HCT116 (cell line): ENCODE measurements around the gene ZNF746. TPM values are rescaled to one million over a fixed set of nuclear protein-coding genes. Genes with fewer than 3 reads are reported as not detected.

ENCODE experiments used
- ATAC-seq: fragments of 200-7000 bp; cut with Tn5 transposase; 2 replicates; pipeline ENCODE4 v1.9.1; 2020; ENCODE audit warnings: mild to moderate bottlenecking, moderate library complexity
- BruUV-seq: library from RNA; stranded (reverse); fragments of 400-500 nt; replicated peaks from 2 replicates; lab custom pipeline; 2021; lab: Mats Ljungman, UMichigan
- CTCF ChIA-PET: fragments of 300-600 bp; sonication (Branson Sonifier 250); formaldehyde crosslinking; loops from one replicate; lab custom pipeline; 2021; ENCODE audit warnings: antibody characterized with exemption; lab: Charles Lee
- POLR2A ChIA-PET: fragments of 300-600, 350-600 bp; sonication (Branson Sonifier 250); formaldehyde crosslinking; loops from one replicate; lab custom pipeline; 2021; ENCODE audit warnings: antibody characterized with exemption; lab: Charles Lee
- RAD21 ChIA-PET, 2 experiments: fragments of 300-600 bp; sonication (Branson Sonifier 250); formaldehyde crosslinking; loops; one replicate each; lab custom pipeline; 2023; ENCODE audit warnings: low total read pairs in 2 of 2; ENCODE audit not compliant: uncharacterized antibody in 2 of 2, unreplicated experiment in 2 of 2, low non-redundant PET in 1 of 2; lab: Charles Lee
- DNase-seq: peaks from one replicate; pipeline ENCODE4 v3.0.0-alpha.2; 2010; ENCODE audit warnings: low read depth, low spot score
- H2AFZ ChIP-seq: fragments of 200-600 bp; shearing (Covaris generic), sonication (generic); 2 replicates; pipeline ENCODE4 v1.6.1; 2017; ENCODE audit warnings: low read depth, mixed run types, mixed read lengths, antibody characterized with exemption, low read length; ENCODE audit not compliant: poor library complexity, severe bottlenecking
- H3K27ac ChIP-seq: 2 replicates; pipeline ENCODE4 v1.5.1; 2012; ENCODE audit warnings: low read depth, low read length
- H3K27me3 ChIP-seq: fragments of 200-600 bp; sonication (generic); 2 replicates; pipeline ENCODE4 v1.6.1; 2016; ENCODE audit warnings: mixed run types, low read length, mixed read lengths; ENCODE audit not compliant: insufficient read depth
- H3K36me3 ChIP-seq, 2 experiments: fragments of 200-500 bp in 1 of 2; fragments of 200-600 bp in 1 of 2; sonication (Bioruptor generic) in 1 of 2; sonication (generic) in 1 of 2; 2 replicates each; pipeline versions ENCODE4 v1.5.1 to v1.6.1; 2014 to 2016; ENCODE audit warnings: low read length in 2 of 2, inconsistent platforms in 1 of 2, mixed read lengths in 1 of 2, mixed run types in 1 of 2; ENCODE audit not compliant: insufficient read depth in 2 of 2, control insufficient read depth in 1 of 2
- H3K4me1 ChIP-seq, 2 experiments: fragments of 200-600 bp in 1 of 2; sonication (generic) in 1 of 2; 2 replicates each; pipeline versions ENCODE4 v1.5.1 to v1.6.1; 2012 to 2017; ENCODE audit warnings: low read length in 2 of 2, inconsistent platforms in 1 of 2, mild to moderate bottlenecking in 1 of 2, mixed read lengths in 1 of 2, mixed run types in 1 of 2, moderate library complexity in 1 of 2; ENCODE audit not compliant: insufficient read depth in 2 of 2, control insufficient read depth in 1 of 2
- H3K4me2 ChIP-seq: fragments of 200-600 bp; sonication (generic); 2 replicates; pipeline ENCODE4 v1.6.1; 2017; ENCODE audit warnings: mixed run types, low read length, mixed read lengths
- H3K4me3 ChIP-seq, 2 experiments: fragments of 200-600 bp in 1 of 2; sonication (generic) in 1 of 2; replicated peaks in 1 of 2; 2 replicates each; pipeline ENCODE4 v1.5.1; 2011 to 2016; ENCODE audit warnings: low read length in 2 of 2, control low read depth in 1 of 2, low read depth in 1 of 2, mild to moderate bottlenecking in 1 of 2, mixed read lengths in 1 of 2, mixed run types in 1 of 2
- H3K79me2 ChIP-seq: fragments of 200-600 bp; sonication (generic); 2 replicates; pipeline ENCODE4 v1.6.1; 2017; ENCODE audit warnings: mild to moderate bottlenecking, mixed run types, low read length, moderate library complexity, mixed read lengths; ENCODE audit not compliant: insufficient read depth
- H3K9ac ChIP-seq: fragments of 200-600 bp; sonication (generic); 2 replicates; pipeline ENCODE4 v1.6.1; 2016; ENCODE audit warnings: low read length, mixed read lengths
- H3K9me2 ChIP-seq: fragments of 200-600 bp; sonication (generic), shearing (Covaris generic); 2 replicates; pipeline ENCODE4 v1.6.1; 2017; ENCODE audit warnings: mixed run types, mild to moderate bottlenecking, moderate library complexity; ENCODE audit not compliant: insufficient read depth
- H3K9me3 ChIP-seq, 2 experiments: fragments of 200-500 bp in 1 of 2; fragments of 200-600 bp in 1 of 2; sonication (Bioruptor generic) in 1 of 2; sonication (generic) in 1 of 2; 2 replicates each; pipeline ENCODE4 v1.6.1; 2014 to 2017; ENCODE audit warnings: low read length in 2 of 2, mixed read lengths in 2 of 2, inconsistent platforms in 1 of 2, low read depth in 1 of 2, mild to moderate bottlenecking in 1 of 2, mixed run types in 1 of 2, moderate library complexity in 1 of 2; ENCODE audit not compliant: control insufficient read depth in 1 of 2, insufficient read depth in 1 of 2
- H4K20me1 ChIP-seq: fragments of 200-600 bp; sonication (generic), shearing (Covaris generic); 2 replicates; pipeline ENCODE4 v1.6.1; 2017; ENCODE audit warnings: mixed run types, mild to moderate bottlenecking, moderate library complexity; ENCODE audit not compliant: insufficient read depth
- CBX3 ChIP-seq: IDR thresholded peaks from 2 replicates; pipeline ENCODE4 v1.6.1; 2012; ENCODE audit warnings: low read depth
- EGR1 ChIP-seq: IDR thresholded peaks from 2 replicates; pipeline ENCODE4 v1.6.1; 2012; ENCODE audit warnings: low read depth
- ELF1 ChIP-seq: IDR thresholded peaks from 2 replicates; pipeline ENCODE4 v1.6.1; 2012; ENCODE audit warnings: low read depth, borderline replicate concordance
- EZH2phosphoT487 ChIP-seq: fragments of 200-600 bp; IDR thresholded peaks from 2 replicates; pipeline ENCODE4 v1.6.1; 2018; ENCODE audit warnings: antibody characterized with exemption, borderline replicate concordance
- FOSL1 ChIP-seq: IDR thresholded peaks from 2 replicates; pipeline ENCODE4 v1.6.1; 2012; ENCODE audit warnings: low read depth
- JUND ChIP-seq: IDR thresholded peaks from 2 replicates; pipeline ENCODE4 v1.6.1; 2012
- POLR2A ChIP-seq: IDR thresholded peaks from 2 replicates; pipeline ENCODE4 v1.7.0; 2011; ENCODE audit warnings: borderline replicate concordance; ENCODE audit not compliant: insufficient read depth, insufficient read length; ENCODE audit errors: extremely low read depth
- RAD21 ChIP-seq: IDR thresholded peaks from 2 replicates; pipeline ENCODE4 v1.6.1; 2012; ENCODE audit warnings: low read depth, mild to moderate bottlenecking
- REST ChIP-seq: IDR thresholded peaks from 2 replicates; pipeline ENCODE4 v1.6.1; 2012; ENCODE audit warnings: low read depth
- SIN3A ChIP-seq: IDR thresholded peaks from 2 replicates; pipeline ENCODE4 v1.6.1; 2012; ENCODE audit warnings: low read depth
- TCF7L2 ChIP-seq: IDR thresholded peaks from 2 replicates; pipeline ENCODE4 v1.7.0; 2011; ENCODE audit warnings: borderline replicate concordance, inconsistent platforms; ENCODE audit not compliant: insufficient read depth, insufficient read length; ENCODE audit errors: extremely low read depth
- ZFX ChIP-seq: fragments of 450-650 bp; IDR thresholded peaks from 2 replicates; pipeline ENCODE4 v1.6.1; 2017
- intact Hi-C: fragments of 100-400 bp; cut with micrococcal nuclease; formaldehyde crosslinking; loops from 2 replicates; pipeline ENCODE4 v1.10.0; 2022
- total RNA-seq: library from RNA; stranded (reverse); gene quantifications from one replicate; pipeline ENCODE4 v1.2.1, GENCODE V29; 2021; ENCODE audit not compliant: unreplicated experiment

ZNF746 gene
- total RNA-seq, 1 experiment from 2014 or later: 18.7 TPM

DNA sequence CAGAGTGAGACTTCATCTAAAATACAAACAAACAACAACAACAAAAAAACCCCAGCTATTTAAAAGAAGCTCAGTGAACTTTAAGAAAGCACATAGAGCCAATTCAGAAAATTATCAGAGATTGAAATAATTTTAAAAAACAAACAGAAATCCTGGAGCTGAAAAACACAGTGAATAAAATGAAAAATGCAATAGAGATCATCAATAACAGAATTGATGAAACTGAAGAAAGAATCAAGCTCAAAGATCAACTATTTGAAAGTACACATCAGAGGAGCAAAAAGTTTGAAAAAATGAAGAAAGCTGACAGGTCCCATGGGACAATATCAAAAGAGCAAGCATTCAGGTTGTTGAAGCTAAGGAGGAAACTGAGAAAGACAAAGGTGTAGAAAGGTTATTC, 12.2 kb upstream of the ZNF746 start:
- intact Hi-C loops: no loop called here
- TF ChIP-seq ELF1 (no peak), CBX3 (0 out of 2 replicates have a peak, but pooled peaks have one; percentile 42), REST (no peak), EZH2phosphoT487 (no peak), ZFX (no peak), RAD21 (no peak)
- TF ChIP-seq, all 23 proteins: peak for 1
- ChIA-PET CTCF (no interaction called here), RAD21 (no interaction called here), POLR2A (no interaction called here)
- no peak overlapping the region for H3K9ac ChIP-seq
- no peak overlapping the region for H3K4me2 ChIP-seq
- no TSS peak for BruUV-seq
- no peaks in the 10 kb centered on the region for H4K20me1 ChIP-seq
- H3K4me1 ChIP-seq: no peaks in the 10 kb centered on the region
- H3K9me2 ChIP-seq: no peaks in the 10 kb centered on the region
- no peak for DNase-seq
- H3K4me3 ChIP-seq: no peak overlapping the region
- H3K27ac ChIP-seq: no peak overlapping the region
- no peaks in the 10 kb centered on the region for H3K27me3 ChIP-seq
- H3K9me3 ChIP-seq: peaks cover 4 to 13% of the 10 kb centered on the region in 2 experiments; a peak in 2 of 4 replicates
- H3K36me3 ChIP-seq: no peaks in the 10 kb centered on the region
- no peak for ATAC-seq
- no peaks in the 10 kb centered on the region for H3K79me2 ChIP-seq
- H2AFZ ChIP-seq: no peak overlapping the region

- Histone ChIP-seq H3K79me2 (no peaks in the 10 kb centered on the region), H4K20me1 (no peaks in the 10 kb centered on the region), H3K9ac (no peak overlapping the region), H3K9me3 (peaks cover 4 to 13% of the 10 kb centered on the region in 2 experiments; a peak in 2 of 4 replicates), H3K9me2 (no peaks in the 10 kb centered on the region), H3K27ac (no peak overlapping the region), H3K4me1 (no peaks in the 10 kb centered on the region), H3K4me2 (no peak overlapping the region), H2AFZ (no peak overlapping the region), H3K36me3 (no peaks in the 10 kb centered on the region), H3K4me3 (no peak overlapping the region), H3K27me3 (no peaks in the 10 kb centered on the region)
- ChIA-PET POLR2A (no interaction called here), RAD21 (no interaction called here), CTCF (no interaction called here)
- DNase-seq (no peak), ATAC-seq (no peak)
- intact Hi-C loops: no loop called here
- no peak for TF ChIP-seq SIN3A
- TF ChIP-seq TCF7L2: no peak
- TF ChIP-seq FOSL1: no peak
- TF ChIP-seq JUND: no peak
- no peak for TF ChIP-seq EGR1
- no peak for TF ChIP-seq POLR2A
- no TSS peak for BruUV-seq
Observed at GRCh38 chr7:149505551-149505950, 7.9 kb upstream of the ZNF746 start.
